ENCODE measurements around the gene POT1. TPM values are rescaled to one million over a fixed set of nuclear protein-coding genes. Genes with fewer than 3 reads are reported as not detected.
A peak's percentile ranks its signal among the peaks of the same experiment; 100 is the strongest.

The POT1 gene
- total RNA-seq, 1 experiment from 2014 or later = 21.6 TPM

- intact Hi-C loops (cut with micrococcal nuclease; ENCODE audit: unreplicated experiment) = loop anchor here (5.0 kb wide), 1 partner anchor 688 kb away; no protein-coding TSS in a partner anchor
- Histone ChIP-seq H3K9me3 (no peaks in the 10 kb centered on the region), H3K4me3 (ENCODE audit: low read depth, low read length) (no peak overlapping the region), H3K27me3 (replicated peaks; ENCODE audit: control insufficient read depth, insufficient read depth, low read length) (no peaks in the 10 kb centered on the region), H3K36me3 (ENCODE audit: control insufficient read depth, insufficient read depth, low read length) (no peaks in the 10 kb centered on the region), H3K4me1 (no peaks in the 10 kb centered on the region)
- no peaks in the 10 kb centered on the region for H3K4me1 Mint-ChIP-seq (ENCODE audit: low read depth, unreplicated experiment)
- CTCF ChIA-PET = no interaction called here
- no TSS peak for BruUV-seq (replicated peaks)
- POLR2A ChIA-PET = no interaction called here
- no peak overlapping the region for H3K4me3 Mint-ChIP-seq (ENCODE audit: unreplicated experiment)
- no peaks in the 10 kb centered on the region for H3K36me3 Mint-ChIP-seq (ENCODE audit: insufficient read depth, unreplicated experiment)
- no peak overlapping the region for H3K27ac Mint-ChIP-seq (ENCODE audit: unreplicated experiment)
- DNase-seq = no peak
- no peaks in the 10 kb centered on the region for H3K27me3 Mint-ChIP-seq (ENCODE audit: insufficient read depth, unreplicated experiment)
- H3K9me3 Mint-ChIP-seq (ENCODE audit: unreplicated experiment) = no peaks in the 10 kb centered on the region
- peak in 1 of 2 experiments; percentile 27 for TF ChIP-seq CTCF (IDR thresholded peaks at IDR 0.05; ENCODE audit: insufficient read depth in 1 of 2, low read depth in 1 of 2, low read length in 1 of 2, severe bottlenecking in 1 of 2, unreplicated experiment in 1 of 2)
Measured at GRCh38 chr7:124840435-124840834, 89.2 kb downstream of the POT1 start.

GRCh38 chr7:124839687-124840086 is 89.9 kb downstream of the POT1 start:
- Histone ChIP-seq H3K4me1 (no peaks in the 10 kb centered on the region), H3K9me3 (no peaks in the 10 kb centered on the region), H3K4me3 (ENCODE audit: low read depth, low read length) (no peak overlapping the region), H3K36me3 (ENCODE audit: control insufficient read depth, insufficient read depth, low read length) (no peaks in the 10 kb centered on the region), H3K27me3 (replicated peaks; ENCODE audit: control insufficient read depth, insufficient read depth, low read length) (no peaks in the 10 kb centered on the region)
- CTCF ChIA-PET = interaction anchor here (0.6 kb wide), 1 partner anchor 102 kb away, joined by 6 read pairs; no protein-coding TSS in a partner anchor
- no peaks in the 10 kb centered on the region for H3K9me3 Mint-ChIP-seq (ENCODE audit: unreplicated experiment)
- no peaks in the 10 kb centered on the region for H3K27me3 Mint-ChIP-seq (ENCODE audit: insufficient read depth, unreplicated experiment)
- no peak for DNase-seq
- no peak overlapping the region for H3K4me3 Mint-ChIP-seq (ENCODE audit: unreplicated experiment)
- POLR2A ChIA-PET = no interaction called here
- H3K27ac Mint-ChIP-seq (ENCODE audit: unreplicated experiment) = no peak overlapping the region
- intact Hi-C loops (cut with micrococcal nuclease; ENCODE audit: unreplicated experiment) = loop anchor here (5.0 kb wide), 1 partner anchor 687 kb away; no protein-coding TSS in a partner anchor
- no TSS peak for BruUV-seq (replicated peaks)
- no peak for TF ChIP-seq CTCF (IDR thresholded peaks at IDR 0.05; ENCODE audit: insufficient read depth in 1 of 2, low read depth in 1 of 2, low read length in 1 of 2, severe bottlenecking in 1 of 2, unreplicated experiment in 1 of 2)
- H3K4me1 Mint-ChIP-seq (ENCODE audit: low read depth, unreplicated experiment) = no peaks in the 10 kb centered on the region
- no peaks in the 10 kb centered on the region for H3K36me3 Mint-ChIP-seq (ENCODE audit: insufficient read depth, unreplicated experiment)

GRCh38 chr7:124836173-124836572 is 93.5 kb downstream of the POT1 start:
- no peaks in the 10 kb centered on the region for H3K9me3 Mint-ChIP-seq (ENCODE audit: unreplicated experiment)
- BruUV-seq (replicated peaks) = no TSS peak

More at GRCh38 chr7:124836173-124836572, 93.5 kb downstream of the POT1 start:
- H3K4me1 ChIP-seq = no peaks in the 10 kb centered on the region
- no peaks in the 10 kb centered on the region for H3K4me1 Mint-ChIP-seq (ENCODE audit: low read depth, unreplicated experiment)
- H3K9me3 ChIP-seq = no peaks in the 10 kb centered on the region
- no peak for TF ChIP-seq CTCF (IDR thresholded peaks at IDR 0.05; ENCODE audit: insufficient read depth in 1 of 2, low read depth in 1 of 2, low read length in 1 of 2, severe bottlenecking in 1 of 2, unreplicated experiment in 1 of 2)
- no peaks in the 10 kb centered on the region for H3K36me3 Mint-ChIP-seq (ENCODE audit: insufficient read depth, unreplicated experiment)
- H3K4me3 Mint-ChIP-seq (ENCODE audit: unreplicated experiment) = no peak overlapping the region
- no peaks in the 10 kb centered on the region for H3K36me3 ChIP-seq (ENCODE audit: control insufficient read depth, insufficient read depth, low read length)
- POLR2A ChIA-PET = no interaction called here
- H3K27me3 Mint-ChIP-seq (ENCODE audit: insufficient read depth, unreplicated experiment) = no peaks in the 10 kb centered on the region
- DNase-seq = no peak
- no peak overlapping the region for H3K4me3 ChIP-seq (ENCODE audit: low read depth, low read length)
- no peak overlapping the region for H3K27ac Mint-ChIP-seq (ENCODE audit: unreplicated experiment)
- CTCF ChIA-PET = no interaction called here
- intact Hi-C loops (cut with micrococcal nuclease; ENCODE audit: unreplicated experiment) = no loop called here
- H3K27me3 ChIP-seq (replicated peaks; ENCODE audit: control insufficient read depth, insufficient read depth, low read length) = no peaks in the 10 kb centered on the region

Data from Caco-2 (cell line).